Liver (tissue), 9 donors: ENCODE measurements around the gene CALML6. TPM values are rescaled to one million over a fixed set of nuclear protein-coding genes. Genes with fewer than 3 reads are reported as not detected.

ENCODE experiments used
- DNase-seq: peaks from one replicate; pipeline ENCODE4 v3.0.0-alpha.2; 2017; ENCODE audit warnings: low spot score
- H3K27ac ChIP-seq, 2 donors: one replicate each; pipeline ENCODE4 v1.7.0; 2013; ENCODE audit warnings: inconsistent platforms in 2 of 2, low read length in 2 of 2, control low read depth in 1 of 2, low read depth in 1 of 2, mild to moderate bottlenecking in 1 of 2
- H3K27me3 ChIP-seq, 4 donors: one replicate each; pipeline versions ENCODE4 v1.6.1 to v1.7.0; 2013; ENCODE audit warnings: low read length in 3 of 4, inconsistent platforms in 1 of 4, mild to moderate bottlenecking in 1 of 4, moderate library complexity in 1 of 4; ENCODE audit not compliant: control insufficient read depth in 4 of 4, insufficient read depth in 4 of 4
- H3K36me3 ChIP-seq, 4 donors: one replicate each; pipeline versions ENCODE4 v1.6.1 to v1.7.0; 2013; ENCODE audit warnings: low read length in 3 of 4, mild to moderate bottlenecking in 3 of 4, low read depth in 1 of 4, moderate library complexity in 1 of 4; ENCODE audit not compliant: control insufficient read depth in 4 of 4, insufficient read depth in 3 of 4
- H3K4me1 ChIP-seq, 4 donors: one replicate each; pipeline versions ENCODE4 v1.6.1 to v1.7.0; 2013; ENCODE audit warnings: low read length in 3 of 4, mild to moderate bottlenecking in 3 of 4, moderate library complexity in 1 of 4; ENCODE audit not compliant: control insufficient read depth in 4 of 4, insufficient read depth in 4 of 4
- H3K4me3 ChIP-seq, 3 donors: one replicate each; pipeline versions ENCODE4 v1.6.1 to v1.7.0; 2013; ENCODE audit warnings: low read length in 3 of 3, control low read depth in 1 of 3, low read depth in 1 of 3, mild to moderate bottlenecking in 1 of 3
- H3K9ac ChIP-seq, 2 donors: one replicate each; pipeline ENCODE4 v1.7.0; 2013; ENCODE audit warnings: low read length in 2 of 2, mild to moderate bottlenecking in 2 of 2, moderate library complexity in 2 of 2, control low read depth in 1 of 2, low read depth in 1 of 2
- H3K9me3 ChIP-seq, 4 donors: one replicate each; pipeline versions ENCODE4 v1.6.1 to v1.7.0; 2013; ENCODE audit warnings: low read length in 3 of 4; ENCODE audit not compliant: control insufficient read depth in 4 of 4
- EGR1 ChIP-seq, 2 donors: IDR thresholded peaks; 2 replicates each; pipeline ENCODE4 v1.6.1; 2016 to 2018; ENCODE audit warnings: antibody characterized with exemption in 2 of 2, low read depth in 2 of 2
- FOXA1 ChIP-seq: IDR thresholded peaks from 2 replicates; pipeline ENCODE4 v1.6.1; 2016; ENCODE audit warnings: antibody characterized with exemption
- FOXA2 ChIP-seq: IDR thresholded peaks from 2 replicates; pipeline ENCODE4 v1.6.1; 2016; ENCODE audit warnings: antibody characterized with exemption
- GABPA ChIP-seq, 2 donors: IDR thresholded peaks in 1 of 2; conservative IDR thresholded peaks in 1 of 2; 2 replicates each; pipeline ENCODE4 v1.6.1; 2016; ENCODE audit warnings: antibody characterized with exemption in 2 of 2, mild to moderate bottlenecking in 1 of 2, moderate library complexity in 1 of 2
- HNF4A ChIP-seq, 2 donors: conservative IDR thresholded peaks; 2 replicates each; pipeline ENCODE4 v1.6.1; 2016; ENCODE audit warnings: antibody characterized with exemption in 2 of 2, mild to moderate bottlenecking in 2 of 2
- HNF4G ChIP-seq: IDR thresholded peaks from 2 replicates; pipeline ENCODE4 v1.6.1; 2016; ENCODE audit warnings: antibody characterized with exemption
- JUND ChIP-seq, 2 donors: IDR thresholded peaks; 2 replicates each; pipeline ENCODE4 v1.6.1; 2016; ENCODE audit warnings: antibody characterized with exemption in 2 of 2
- RAD21 ChIP-seq, 2 donors: IDR thresholded peaks; 2 replicates each; pipeline ENCODE4 v1.6.1; 2016; ENCODE audit warnings: antibody characterized with exemption in 2 of 2, mild to moderate bottlenecking in 2 of 2
- SP1 ChIP-seq: IDR thresholded peaks from 2 replicates; pipeline ENCODE4 v1.6.1; 2018; ENCODE audit warnings: antibody characterized with exemption, mild to moderate bottlenecking
- YY1 ChIP-seq: IDR thresholded peaks from 2 replicates; pipeline ENCODE4 v1.6.1; 2016; ENCODE audit warnings: antibody characterized with exemption, mild to moderate bottlenecking
- ZBTB33 ChIP-seq: IDR thresholded peaks from 2 replicates; pipeline ENCODE4 v1.6.1; 2016; ENCODE audit warnings: antibody characterized with exemption
- WGBS: extraction: QIAGEN DNeasy Blood & Tissue Kit; methylation state at CpG from one replicate; pipeline ENCODE4 v1.1.7; 2013; 5-methylcytosine and 5-hydroxymethylcytosine counted together
- polyA plus RNA-seq, 2 donors: library from polyadenylated mRNA; stranded (reverse) in 1 of 2; unstranded in 1 of 2; fragments of 200-250 nt in 1 of 2; fragments of >200 nt in 1 of 2; fragmentation: Nextera tagmentation in 1 of 2; extraction: Ambion mirVana in 1 of 2; gene quantifications; one replicate each; pipeline versions ENCODE4 v1.2.1 to v1.2.3, GENCODE V29; 2013 to 2015
- total RNA-seq, 2 donors: library from RNA; depleted of rRNA; stranded (reverse); fragments of >200 nt; gene quantifications; one replicate each; pipeline ENCODE4 v1.2.3, GENCODE V29; 2014
- TF ChIP-seq, protein P1 (sequence below): IDR thresholded peaks from 2 replicates; pipeline ENCODE4 v1.6.1; 2016; ENCODE audit warnings: antibody characterized with exemption, mild to moderate bottlenecking
- TF ChIP-seq, protein P2 (sequence below): fragments of 150-350 bp; IDR thresholded peaks from 2 replicates; pipeline ENCODE4 v1.5.1; 2017; ENCODE audit warnings: improper control_type of control experiment, low read depth, low read length; ENCODE audit not compliant: missing input control
- donor health status: healthy.
- donor health status: healthy.
- donor health status: healthy.
- donor health status: healthy.
- donor health status: healthy.

CALML6 gene
- total and polyA plus RNA-seq, 4 donors: 0.15 to 0.67 (median 0.47) TPM; not detected in 1

GRCh38 chr1:1889090-1889750 is 25.8 kb upstream of the CALML6 start:
- peak overlapping the region; percentile 47 to 79 for H3K9ac ChIP-seq
- H3K36me3 ChIP-seq: no peaks in the 10 kb centered on the region
- 34% methylated on average over 9 of the region's 9 CpGs for WGBS
- DNase-seq: no peak
- peaks cover 9 to 25% (median 23%) of the 10 kb centered on the region in 4 donors for H3K4me1 ChIP-seq
- H3K27ac ChIP-seq: peak overlapping the region; percentile 79 to 82
- no peaks in the 10 kb centered on the region for H3K27me3 ChIP-seq
- no peaks in the 10 kb centered on the region for H3K9me3 ChIP-seq
- TF ChIP-seq, protein P1, sequence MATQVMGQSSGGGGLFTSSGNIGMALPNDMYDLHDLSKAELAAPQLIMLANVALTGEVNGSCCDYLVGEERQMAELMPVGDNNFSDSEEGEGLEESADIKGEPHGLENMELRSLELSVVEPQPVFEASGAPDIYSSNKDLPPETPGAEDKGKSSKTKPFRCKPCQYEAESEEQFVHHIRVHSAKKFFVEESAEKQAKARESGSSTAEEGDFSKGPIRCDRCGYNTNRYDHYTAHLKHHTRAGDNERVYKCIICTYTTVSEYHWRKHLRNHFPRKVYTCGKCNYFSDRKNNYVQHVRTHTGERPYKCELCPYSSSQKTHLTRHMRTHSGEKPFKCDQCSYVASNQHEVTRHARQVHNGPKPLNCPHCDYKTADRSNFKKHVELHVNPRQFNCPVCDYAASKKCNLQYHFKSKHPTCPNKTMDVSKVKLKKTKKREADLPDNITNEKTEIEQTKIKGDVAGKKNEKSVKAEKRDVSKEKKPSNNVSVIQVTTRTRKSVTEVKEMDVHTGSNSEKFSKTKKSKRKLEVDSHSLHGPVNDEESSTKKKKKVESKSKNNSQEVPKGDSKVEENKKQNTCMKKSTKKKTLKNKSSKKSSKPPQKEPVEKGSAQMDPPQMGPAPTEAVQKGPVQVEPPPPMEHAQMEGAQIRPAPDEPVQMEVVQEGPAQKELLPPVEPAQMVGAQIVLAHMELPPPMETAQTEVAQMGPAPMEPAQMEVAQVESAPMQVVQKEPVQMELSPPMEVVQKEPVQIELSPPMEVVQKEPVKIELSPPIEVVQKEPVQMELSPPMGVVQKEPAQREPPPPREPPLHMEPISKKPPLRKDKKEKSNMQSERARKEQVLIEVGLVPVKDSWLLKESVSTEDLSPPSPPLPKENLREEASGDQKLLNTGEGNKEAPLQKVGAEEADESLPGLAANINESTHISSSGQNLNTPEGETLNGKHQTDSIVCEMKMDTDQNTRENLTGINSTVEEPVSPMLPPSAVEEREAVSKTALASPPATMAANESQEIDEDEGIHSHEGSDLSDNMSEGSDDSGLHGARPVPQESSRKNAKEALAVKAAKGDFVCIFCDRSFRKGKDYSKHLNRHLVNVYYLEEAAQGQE: no peak
- TF ChIP-seq ZBTB33 (no peak), YY1 (no peak), RAD21 (IDR thresholded peaks at IDR 0.05) (no peak), FOXA2 (no peak), EGR1 (IDR thresholded peaks at IDR 0.05; ENCODE audit: low read depth in 2 of 2) (no peak), SP1 (no peak), HNF4G (no peak), FOXA1 (no peak), GABPA (IDR thresholded peaks at IDR 0.05 in 1 of 2, conservative IDR thresholded peaks at IDR 0.05 in 1 of 2) (no peak)
- TF ChIP-seq, protein P2, sequence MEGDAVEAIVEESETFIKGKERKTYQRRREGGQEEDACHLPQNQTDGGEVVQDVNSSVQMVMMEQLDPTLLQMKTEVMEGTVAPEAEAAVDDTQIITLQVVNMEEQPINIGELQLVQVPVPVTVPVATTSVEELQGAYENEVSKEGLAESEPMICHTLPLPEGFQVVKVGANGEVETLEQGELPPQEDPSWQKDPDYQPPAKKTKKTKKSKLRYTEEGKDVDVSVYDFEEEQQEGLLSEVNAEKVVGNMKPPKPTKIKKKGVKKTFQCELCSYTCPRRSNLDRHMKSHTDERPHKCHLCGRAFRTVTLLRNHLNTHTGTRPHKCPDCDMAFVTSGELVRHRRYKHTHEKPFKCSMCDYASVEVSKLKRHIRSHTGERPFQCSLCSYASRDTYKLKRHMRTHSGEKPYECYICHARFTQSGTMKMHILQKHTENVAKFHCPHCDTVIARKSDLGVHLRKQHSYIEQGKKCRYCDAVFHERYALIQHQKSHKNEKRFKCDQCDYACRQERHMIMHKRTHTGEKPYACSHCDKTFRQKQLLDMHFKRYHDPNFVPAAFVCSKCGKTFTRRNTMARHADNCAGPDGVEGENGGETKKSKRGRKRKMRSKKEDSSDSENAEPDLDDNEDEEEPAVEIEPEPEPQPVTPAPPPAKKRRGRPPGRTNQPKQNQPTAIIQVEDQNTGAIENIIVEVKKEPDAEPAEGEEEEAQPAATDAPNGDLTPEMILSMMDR: no peak
- H3K4me3 ChIP-seq: peak overlapping the region; percentile 9 to 99 (median 82)

GRCh38 chr1:1889847-1890505 is 25.1 kb upstream of the CALML6 start:
- Histone ChIP-seq H3K27me3 (no peaks in the 10 kb centered on the region), H3K36me3 (no peaks in the 10 kb centered on the region), H3K9ac (peak overlapping the region; percentile 47 to 79), H3K9me3 (no peaks in the 10 kb centered on the region), H3K4me3 (peak overlapping the region; percentile 82 to 99 (median 83)), H3K4me1 (peaks cover 15 to 32% (median 30%) of the 10 kb centered on the region in 4 donors), H3K27ac (peak overlapping the region; percentile 79 to 82)
- no peak for DNase-seq
- WGBS: under 1% methylated on average over 88 of the region's 88 CpGs
- TF ChIP-seq, protein P2: no peak
- TF ChIP-seq GABPA (IDR thresholded peaks at IDR 0.05 in 1 of 2, conservative IDR thresholded peaks at IDR 0.05 in 1 of 2) (no peak), EGR1 (IDR thresholded peaks at IDR 0.05; ENCODE audit: low read depth in 2 of 2) (no peak), ZBTB33 (no peak), HNF4A (conservative IDR thresholded peaks at IDR 0.05) (no peak), FOXA1 (no peak), JUND (IDR thresholded peaks at IDR 0.05) (no peak)
- TF ChIP-seq, protein P1: no peak
